ENCODE results near the gene SSC4D.

GRCh38 chr7:76386691-76387260 is 22.7 kb downstream of the SSC4D start:
- TF ChIP-seq POLR2A (IDR thresholded peaks at IDR 0.05) = no peak
- TF ChIP-seq CTCF (IDR thresholded peaks at IDR 0.05) = no peak

All from vagina (tissue), 2 donors.